K562 (cell line): ENCODE data around the gene TSC1. TPM values are rescaled to one million over a fixed set of nuclear protein-coding genes. Genes with fewer than 3 reads are reported as not detected.
A peak's percentile ranks its signal among the peaks of the same experiment; 100 is the strongest.

Experiments used
- AFF1 ChIP-seq, 2 experiments: fragments of 450-650 bp; IDR thresholded peaks; 2 replicates each; pipeline ENCODE4 v1.6.1; 2018; ENCODE audit warnings: mild to moderate bottlenecking in 2 of 2, low read depth in 1 of 2; ENCODE audit not compliant: partially characterized antibody in 2 of 2
- BHLHE40 ChIP-seq: IDR thresholded peaks from 2 replicates; pipeline ENCODE4 v1.6.1; 2011; ENCODE audit warnings: low read length, improper control_type of control experiment
- BRD9 ChIP-seq: fragments of 450-650 bp; IDR thresholded peaks from 2 replicates; pipeline ENCODE4 v1.6.1; 2018; ENCODE audit warnings: low read depth; ENCODE audit not compliant: partially characterized antibody
- GTF3C2 ChIP-seq: IDR thresholded peaks from 3 replicates; pipeline ENCODE4 v1.6.1; 2011; ENCODE audit warnings: borderline replicate concordance, mild to moderate bottlenecking, moderate library complexity; ENCODE audit not compliant: insufficient read length; ENCODE audit errors: extremely low read depth
- MCM2 ChIP-seq: fragments of 450-650 bp; IDR thresholded peaks from 2 replicates; pipeline ENCODE4 v1.6.1; 2017; ENCODE audit warnings: low read depth, mild to moderate bottlenecking
- NFRKB ChIP-seq: fragments of 450-650 bp; IDR thresholded peaks from 2 replicates; pipeline ENCODE4 v1.6.1; 2016; ENCODE audit warnings: low read depth
- PHB2 ChIP-seq: fragments of 450-650 bp; IDR thresholded peaks from 2 replicates; pipeline ENCODE4 v1.6.1; 2017; ENCODE audit warnings: low read depth
- RB1 ChIP-seq: fragments of 450-650 bp; IDR thresholded peaks from 2 replicates; pipeline ENCODE4 v1.6.1; 2017; ENCODE audit warnings: low read depth, mild to moderate bottlenecking
- U2AF2 ChIP-seq: fragments of 200-400 bp; formaldehyde crosslinking; optimal IDR thresholded peaks from 2 replicates; pipeline ENCODE3; 2017; ENCODE audit warnings: low read depth, mild to moderate bottlenecking, low read length
- ZFP91 ChIP-seq: sonication (generic); formaldehyde crosslinking; IDR thresholded peaks from 2 replicates; pipeline ENCODE4 v1.8.0; 2022; ENCODE audit warnings: mild to moderate bottlenecking, missing genetic modification reagents
- ZMIZ1 ChIP-seq, 2 experiments: fragments of 150-350 bp in 1 of 2; IDR thresholded peaks; 2 replicates each; pipeline ENCODE4 v1.6.1; 2012 to 2016; ENCODE audit warnings: low read depth in 2 of 2, low read length in 2 of 2, mild to moderate bottlenecking in 1 of 2, moderate library complexity in 1 of 2
- ZNF354B ChIP-seq: fragments of 250-450 bp; sonication (Bioruptor Pico); IDR thresholded peaks from 2 replicates; pipeline ENCODE4 v1.4.0; 2020
- ZNF444 ChIP-seq: fragments of 250-450 bp; sonication (Bioruptor Pico); IDR thresholded peaks from 2 replicates; pipeline ENCODE4 v1.4.0; 2020; ENCODE audit warnings: mild to moderate bottlenecking, moderate library complexity
- ZNF584 ChIP-seq: fragments of 200-800 bp; sonication (Bioruptor generic); IDR thresholded peaks from 2 replicates; pipeline ENCODE4 v1.6.1; 2016; ENCODE audit warnings: low read depth, mild to moderate bottlenecking, missing genetic modification characterization, missing compliant biosample characterization
- polyA plus RNA-seq, 8 experiments: library from polyadenylated mRNA; depleted of rRNA in 4 of 8; stranded (reverse) in 5 of 8; unstranded in 3 of 8; fragments of >200 nt; fragmentation: Nextera tagmentation in 2 of 8; fragmentation: Illumina TruSeq in 1 of 8; extraction: Ambion mirVana in 2 of 8; extraction: Trizol in 1 of 8; gene quantifications; 2 replicates each; pipeline versions ENCODE4 v1.2.1 to v1.2.3, GENCODE V29; 2011 to 2014; ENCODE audit warnings: inconsistent platforms in 1 of 8, missing spikeins in 1 of 8
- total RNA-seq, 7 experiments: library from RNA; depleted of rRNA in 6 of 7; stranded (reverse); fragments of >200 nt in 6 of 7; fragmentation: Illumina TruSeq in 2 of 7; extraction: Trizol in 2 of 7; gene quantifications; 2 replicates each; pipeline versions ENCODE4 v1.2.1 to v1.2.3, GENCODE V29; 2011 to 2021; ENCODE audit warnings: low replicate concordance in 1 of 7

The TSC1 gene
- total and polyA plus RNA-seq, 9 of the 15 experiments (the other 6 are each of a cell fraction or from before 2014, with no cell fraction given): 6.9 to 37.6 (median 18.6) TPM

GRCh38 chr9:132877824-132878694 lies 66.4 kb downstream of the TSC1 start, which contains the start of gene AK8 (continued):
- TF ChIP-seq ZMIZ1 (IDR thresholded peaks at IDR 0.05; ENCODE audit: low read depth in 2 of 2, low read length in 2 of 2) (0 out of 4 replicates have a peak, but pooled peaks of 1 of the 2 experiments have one; percentile 38), BRD9 (no peak), BHLHE40 (peak; percentile 37; the same call in 1 of the 2 replicates), NFRKB (no peak), MCM2 (no peak), AFF1 (IDR thresholded peaks at IDR 0.05; ENCODE audit: low read depth in 1 of 2, partially characterized antibody in 2 of 2) (no peak), U2AF2 (no peak), ZNF354B (no peak), PHB2 (no peak), ZFP91 (CRISPR knock-in tag) (0 out of 2 replicates have a peak, but pooled peaks have one; percentile 24), GTF3C2 (no peak), ZNF444 (CRISPR knock-in tag) (0 out of 2 replicates have a peak, but pooled peaks have one; percentile 29), ZNF584 (CRISPR knock-in tag) (no peak), RB1 (peak; percentile 95)
